HG03159 (cell line): Measurements from ENCODE around the gene RB1.
"Not testable (repeated sequence)": the region's sequence is repeated elsewhere in the genome, so short reads cannot be mapped to it uniquely, and the experiment has no call there.

Source experiments
- ATAC-seq: cut with Tn5 transposase; IDR thresholded peaks from one replicate; pipeline ENCODE4 v1.9.1; 2021; ENCODE audit warnings: mild to moderate bottlenecking, moderate library complexity; ENCODE audit not compliant: unreplicated experiment

Gene RB1

GRCh38 chr13:48346583-48346982, 43.0 kb downstream of the RB1 start:
- no peak for ATAC-seq

- ATAC-seq: no peak
Observed at GRCh38 chr13:48349525-48349924, 46.0 kb downstream of the RB1 start.

- no peak for ATAC-seq
Observed at GRCh38 chr13:48353590-48353989, 50.0 kb downstream of the RB1 start.

- not testable (repeated sequence) for ATAC-seq
Observed at GRCh38 chr13:48355524-48355923, 52.0 kb downstream of the RB1 start.

- ATAC-seq: no peak
Observed at GRCh38 chr13:48356750-48357149, 53.2 kb downstream of the RB1 start.

- ATAC-seq: no peak
Observed at GRCh38 chr13:48369988-48370387, 66.4 kb downstream of the RB1 start.

GRCh38 chr13:48370815-48371214, 67.3 kb downstream of the RB1 start:
- ATAC-seq: no peak

GRCh38 chr13:48377857-48378256, 74.3 kb downstream of the RB1 start:
- ATAC-seq: no peak

GRCh38 chr13:48380581-48380980, 77.0 kb downstream of the RB1 start:
- no peak for ATAC-seq

GRCh38 chr13:48383384-48383783, 79.8 kb downstream of the RB1 start:
- ATAC-seq: no peak

- no peak for ATAC-seq
Observed at GRCh38 chr13:48386816-48387215, 83.3 kb downstream of the RB1 start.

- no peak for ATAC-seq
Observed at GRCh38 chr13:48391257-48391656, 87.7 kb downstream of the RB1 start.

GRCh38 chr13:48393030-48393697, 89.6 kb downstream of the RB1 start:
- no peak for ATAC-seq

- ATAC-seq: no peak
Observed at GRCh38 chr13:48393698-48394085, 90.1 kb downstream of the RB1 start.

GRCh38 chr13:48397744-48398143, 94.2 kb downstream of the RB1 start:
- ATAC-seq: no peak

GRCh38 chr13:48398450-48399095, 95.0 kb downstream of the RB1 start:
- ATAC-seq: no peak

- no peak for ATAC-seq
Observed at GRCh38 chr13:48400090-48400694, 96.6 kb downstream of the RB1 start.

- no peak for ATAC-seq
Observed at GRCh38 chr13:48400850-48401291, 97.3 kb downstream of the RB1 start.

- no peak for ATAC-seq
Observed at GRCh38 chr13:48401480-48401879, 97.9 kb downstream of the RB1 start.

GRCh38 chr13:48402325-48402932, 98.9 kb downstream of the RB1 start:
- no peak for ATAC-seq

GRCh38 chr13:48403151-48403631, 99.6 kb downstream of the RB1 start:
- ATAC-seq: peak; percentile 80

- ATAC-seq: no peak
Observed at GRCh38 chr13:48403913-48404312, 100.4 kb downstream of the RB1 start.
